HEK293 (cell line): ENCODE data around the gene DPRX.

Experiments
- HOXA7 ChIP-seq: sonication (generic); formaldehyde crosslinking; IDR thresholded peaks from 2 replicates; pipeline ENCODE4 v1.8.1; 2022; ENCODE audit warnings: missing genetic modification reagents, borderline replicate concordance
- SP2 ChIP-seq: fragments of 450-650 bp; formaldehyde crosslinking; IDR thresholded peaks from 2 replicates; pipeline ENCODE4 v1.5.1; 2016; ENCODE audit warnings: missing biosample characterization, missing genetic modification characterization
- YY1 ChIP-seq: fragments of 450-650 bp; formaldehyde crosslinking; IDR thresholded peaks from 2 replicates; pipeline ENCODE4 v1.5.1; 2018; ENCODE audit warnings: missing biosample characterization, missing genetic modification characterization
- ZBTB1 ChIP-seq: fragments of 450-650 bp; formaldehyde crosslinking; IDR thresholded peaks from 2 replicates; pipeline ENCODE4 v1.5.1; 2016; ENCODE audit warnings: missing biosample characterization, missing genetic modification characterization
- ZNF324 ChIP-seq: fragments of 450-650 bp; formaldehyde crosslinking; IDR thresholded peaks from 2 replicates; pipeline ENCODE4 v1.5.1; 2016; ENCODE audit warnings: missing biosample characterization, missing genetic modification characterization
- ZNF416 ChIP-seq: fragments of 450-650 bp; formaldehyde crosslinking; IDR thresholded peaks from 2 replicates; pipeline ENCODE4 v1.5.1; 2016; ENCODE audit warnings: missing biosample characterization, missing genetic modification characterization
- ZNF776 ChIP-seq: fragments of 450-650 bp; formaldehyde crosslinking; IDR thresholded peaks from 2 replicates; pipeline ENCODE4 v1.5.0; 2017; ENCODE audit warnings: missing biosample characterization, missing genetic modification characterization, borderline replicate concordance
- TF ChIP-seq, protein P1 (sequence below): fragments of 450-650 bp; formaldehyde crosslinking; conservative IDR thresholded peaks from 2 replicates; pipeline ENCODE4 v1.5.1; 2016; ENCODE audit warnings: low read depth, missing biosample characterization, missing genetic modification characterization
- TF ChIP-seq, protein P2 (sequence below): fragments of 450-650 bp; formaldehyde crosslinking; IDR thresholded peaks from 2 replicates; pipeline ENCODE4 v1.5.1; 2016; ENCODE audit warnings: missing biosample characterization, missing genetic modification characterization
- TF ChIP-seq, protein P3 (sequence below): fragments of 450-650 bp; formaldehyde crosslinking; IDR thresholded peaks from 2 replicates; pipeline ENCODE4 v1.5.1; 2016; ENCODE audit warnings: missing biosample characterization, missing genetic modification characterization
- TF ChIP-seq, protein P4 (sequence below): fragments of 450-650 bp; formaldehyde crosslinking; IDR thresholded peaks from 2 replicates; pipeline ENCODE4 v1.5.1; 2016; ENCODE audit warnings: missing biosample characterization, missing genetic modification characterization
- TF ChIP-seq, protein P5 (sequence below): fragments of 450-650 bp; formaldehyde crosslinking; IDR thresholded peaks from 2 replicates; pipeline ENCODE4 v1.5.1; 2016; ENCODE audit warnings: missing biosample characterization, missing genetic modification characterization, low read depth
- TF ChIP-seq, protein P6 (sequence below): fragments of 450-650 bp; formaldehyde crosslinking; conservative IDR thresholded peaks from 2 replicates; pipeline ENCODE4 v1.5.1; 2016; ENCODE audit warnings: low read depth, missing biosample characterization, missing genetic modification characterization

DNA sequence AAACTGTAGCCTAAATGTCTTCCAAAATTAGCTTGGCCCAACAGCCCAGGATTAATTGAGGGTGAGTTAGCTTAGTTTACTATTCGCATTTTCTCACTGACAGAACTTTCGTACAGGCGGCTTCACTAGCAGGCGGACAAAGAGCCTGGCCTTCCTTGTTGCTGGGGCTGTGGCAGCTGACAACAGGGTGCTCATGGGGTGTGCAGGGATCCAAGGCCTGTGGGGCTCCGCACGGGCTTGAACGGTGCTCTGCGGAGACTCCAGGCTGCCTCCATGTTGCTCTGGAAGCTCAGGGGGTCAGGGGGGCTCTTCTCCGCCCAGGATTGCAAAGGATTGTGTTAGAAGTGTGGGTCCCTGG lies 36.3 kb upstream of the DPRX start:
- TF ChIP-seq, protein P1, sequence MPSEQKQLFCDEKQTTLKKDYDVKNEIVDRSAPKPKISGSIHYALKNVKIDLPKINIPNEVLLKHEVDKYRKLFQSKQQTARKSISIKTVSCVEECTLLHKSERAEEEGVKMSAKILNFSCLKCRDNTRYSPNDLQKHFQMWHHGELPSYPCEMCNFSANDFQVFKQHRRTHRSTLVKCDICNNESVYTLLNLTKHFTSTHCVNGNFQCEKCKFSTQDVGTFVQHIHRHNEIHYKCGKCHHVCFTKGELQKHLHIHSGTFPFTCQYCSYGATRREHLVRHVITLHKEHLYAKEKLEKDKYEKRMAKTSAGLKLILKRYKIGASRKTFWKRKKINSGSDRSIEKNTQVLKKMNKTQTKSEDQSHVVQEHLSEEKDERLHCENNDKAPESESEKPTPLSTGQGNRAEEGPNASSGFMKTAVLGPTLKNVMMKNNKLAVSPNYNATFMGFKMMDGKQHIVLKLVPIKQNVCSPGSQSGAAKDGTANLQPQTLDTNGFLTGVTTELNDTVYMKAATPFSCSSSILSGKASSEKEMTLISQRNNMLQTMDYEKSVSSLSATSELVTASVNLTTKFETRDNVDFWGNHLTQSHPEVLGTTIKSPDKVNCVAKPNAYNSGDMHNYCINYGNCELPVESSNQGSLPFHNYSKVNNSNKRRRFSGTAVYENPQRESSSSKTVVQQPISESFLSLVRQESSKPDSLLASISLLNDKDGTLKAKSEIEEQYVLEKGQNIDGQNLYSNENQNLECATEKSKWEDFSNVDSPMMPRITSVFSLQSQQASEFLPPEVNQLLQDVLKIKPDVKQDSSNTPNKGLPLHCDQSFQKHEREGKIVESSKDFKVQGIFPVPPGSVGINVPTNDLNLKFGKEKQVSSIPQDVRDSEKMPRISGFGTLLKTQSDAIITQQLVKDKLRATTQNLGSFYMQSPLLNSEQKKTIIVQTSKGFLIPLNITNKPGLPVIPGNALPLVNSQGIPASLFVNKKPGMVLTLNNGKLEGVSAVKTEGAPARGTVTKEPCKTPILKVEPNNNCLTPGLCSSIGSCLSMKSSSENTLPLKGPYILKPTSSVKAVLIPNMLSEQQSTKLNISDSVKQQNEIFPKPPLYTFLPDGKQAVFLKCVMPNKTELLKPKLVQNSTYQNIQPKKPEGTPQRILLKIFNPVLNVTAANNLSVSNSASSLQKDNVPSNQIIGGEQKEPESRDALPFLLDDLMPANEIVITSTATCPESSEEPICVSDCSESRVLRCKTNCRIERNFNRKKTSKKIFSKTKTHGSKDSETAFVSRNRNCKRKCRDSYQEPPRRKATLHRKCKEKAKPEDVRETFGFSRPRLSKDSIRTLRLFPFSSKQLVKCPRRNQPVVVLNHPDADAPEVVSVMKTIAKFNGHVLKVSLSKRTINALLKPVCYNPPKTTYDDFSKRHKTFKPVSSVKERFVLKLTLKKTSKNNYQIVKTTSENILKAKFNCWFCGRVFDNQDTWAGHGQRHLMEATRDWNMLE (tag by site-specific recombination): no peak
- TF ChIP-seq, protein P2, sequence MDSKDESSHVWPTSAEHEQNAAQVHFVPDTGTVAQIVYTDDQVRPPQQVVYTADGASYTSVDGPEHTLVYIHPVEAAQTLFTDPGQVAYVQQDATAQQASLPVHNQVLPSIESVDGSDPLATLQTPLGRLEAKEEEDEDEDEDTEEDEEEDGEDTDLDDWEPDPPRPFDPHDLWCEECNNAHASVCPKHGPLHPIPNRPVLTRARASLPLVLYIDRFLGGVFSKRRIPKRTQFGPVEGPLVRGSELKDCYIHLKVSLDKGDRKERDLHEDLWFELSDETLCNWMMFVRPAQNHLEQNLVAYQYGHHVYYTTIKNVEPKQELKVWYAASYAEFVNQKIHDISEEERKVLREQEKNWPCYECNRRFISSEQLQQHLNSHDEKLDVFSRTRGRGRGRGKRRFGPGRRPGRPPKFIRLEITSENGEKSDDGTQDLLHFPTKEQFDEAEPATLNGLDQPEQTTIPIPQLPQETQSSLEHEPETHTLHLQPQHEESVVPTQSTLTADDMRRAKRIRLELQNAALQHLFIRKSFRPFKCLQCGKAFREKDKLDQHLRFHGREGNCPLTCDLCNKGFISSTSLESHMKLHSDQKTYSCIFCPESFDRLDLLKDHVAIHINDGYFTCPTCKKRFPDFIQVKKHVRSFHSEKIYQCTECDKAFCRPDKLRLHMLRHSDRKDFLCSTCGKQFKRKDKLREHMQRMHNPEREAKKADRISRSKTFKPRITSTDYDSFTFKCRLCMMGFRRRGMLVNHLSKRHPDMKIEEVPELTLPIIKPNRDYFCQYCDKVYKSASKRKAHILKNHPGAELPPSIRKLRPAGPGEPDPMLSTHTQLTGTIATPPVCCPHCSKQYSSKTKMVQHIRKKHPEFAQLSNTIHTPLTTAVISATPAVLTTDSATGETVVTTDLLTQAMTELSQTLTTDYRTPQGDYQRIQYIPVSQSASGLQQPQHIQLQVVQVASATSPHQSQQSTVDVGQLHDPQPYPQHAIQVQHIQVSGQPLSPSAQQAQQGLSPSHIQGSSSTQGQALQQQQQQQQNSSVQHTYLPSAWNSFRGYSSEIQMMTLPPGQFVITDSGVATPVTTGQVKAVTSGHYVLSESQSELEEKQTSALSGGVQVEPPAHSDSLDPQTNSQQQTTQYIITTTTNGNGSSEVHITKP (tag by site-specific recombination): no peak
- TF ChIP-seq ZBTB1 (tag by site-specific recombination) (no peak), ZNF324 (no peak), YY1 (tag by site-specific recombination) (no peak), ZNF416 (no peak), ZNF776 (tag by site-specific recombination) (no peak), HOXA7 (no peak), SP2 (no peak)
- TF ChIP-seq, protein P3, sequence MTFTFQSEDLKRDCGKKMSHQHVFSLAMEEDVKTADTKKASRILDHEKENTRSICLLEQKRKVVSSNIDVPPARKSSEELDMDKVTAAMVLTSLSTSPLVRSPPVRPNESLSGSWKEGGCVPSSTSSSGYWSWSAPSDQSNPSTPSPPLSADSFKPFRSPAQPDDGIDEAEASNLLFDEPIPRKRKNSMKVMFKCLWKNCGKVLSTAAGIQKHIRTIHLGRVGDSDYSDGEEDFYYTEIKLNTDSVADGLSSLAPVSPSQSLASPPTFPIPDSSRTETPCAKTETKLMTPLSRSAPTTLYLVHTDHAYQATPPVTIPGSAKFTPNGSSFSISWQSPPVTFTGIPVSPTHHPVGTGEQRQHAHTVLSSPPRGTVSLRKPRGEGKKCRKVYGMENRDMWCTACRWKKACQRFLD (tag by site-specific recombination): no peak
- TF ChIP-seq, protein P4, sequence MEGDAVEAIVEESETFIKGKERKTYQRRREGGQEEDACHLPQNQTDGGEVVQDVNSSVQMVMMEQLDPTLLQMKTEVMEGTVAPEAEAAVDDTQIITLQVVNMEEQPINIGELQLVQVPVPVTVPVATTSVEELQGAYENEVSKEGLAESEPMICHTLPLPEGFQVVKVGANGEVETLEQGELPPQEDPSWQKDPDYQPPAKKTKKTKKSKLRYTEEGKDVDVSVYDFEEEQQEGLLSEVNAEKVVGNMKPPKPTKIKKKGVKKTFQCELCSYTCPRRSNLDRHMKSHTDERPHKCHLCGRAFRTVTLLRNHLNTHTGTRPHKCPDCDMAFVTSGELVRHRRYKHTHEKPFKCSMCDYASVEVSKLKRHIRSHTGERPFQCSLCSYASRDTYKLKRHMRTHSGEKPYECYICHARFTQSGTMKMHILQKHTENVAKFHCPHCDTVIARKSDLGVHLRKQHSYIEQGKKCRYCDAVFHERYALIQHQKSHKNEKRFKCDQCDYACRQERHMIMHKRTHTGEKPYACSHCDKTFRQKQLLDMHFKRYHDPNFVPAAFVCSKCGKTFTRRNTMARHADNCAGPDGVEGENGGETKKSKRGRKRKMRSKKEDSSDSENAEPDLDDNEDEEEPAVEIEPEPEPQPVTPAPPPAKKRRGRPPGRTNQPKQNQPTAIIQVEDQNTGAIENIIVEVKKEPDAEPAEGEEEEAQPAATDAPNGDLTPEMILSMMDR (tag by site-specific recombination): no peak
- TF ChIP-seq, protein P5, sequence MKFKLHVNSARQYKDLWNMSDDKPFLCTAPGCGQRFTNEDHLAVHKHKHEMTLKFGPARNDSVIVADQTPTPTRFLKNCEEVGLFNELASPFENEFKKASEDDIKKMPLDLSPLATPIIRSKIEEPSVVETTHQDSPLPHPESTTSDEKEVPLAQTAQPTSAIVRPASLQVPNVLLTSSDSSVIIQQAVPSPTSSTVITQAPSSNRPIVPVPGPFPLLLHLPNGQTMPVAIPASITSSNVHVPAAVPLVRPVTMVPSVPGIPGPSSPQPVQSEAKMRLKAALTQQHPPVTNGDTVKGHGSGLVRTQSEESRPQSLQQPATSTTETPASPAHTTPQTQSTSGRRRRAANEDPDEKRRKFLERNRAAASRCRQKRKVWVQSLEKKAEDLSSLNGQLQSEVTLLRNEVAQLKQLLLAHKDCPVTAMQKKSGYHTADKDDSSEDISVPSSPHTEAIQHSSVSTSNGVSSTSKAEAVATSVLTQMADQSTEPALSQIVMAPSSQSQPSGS (tag by site-specific recombination): no peak
- TF ChIP-seq, protein P6, sequence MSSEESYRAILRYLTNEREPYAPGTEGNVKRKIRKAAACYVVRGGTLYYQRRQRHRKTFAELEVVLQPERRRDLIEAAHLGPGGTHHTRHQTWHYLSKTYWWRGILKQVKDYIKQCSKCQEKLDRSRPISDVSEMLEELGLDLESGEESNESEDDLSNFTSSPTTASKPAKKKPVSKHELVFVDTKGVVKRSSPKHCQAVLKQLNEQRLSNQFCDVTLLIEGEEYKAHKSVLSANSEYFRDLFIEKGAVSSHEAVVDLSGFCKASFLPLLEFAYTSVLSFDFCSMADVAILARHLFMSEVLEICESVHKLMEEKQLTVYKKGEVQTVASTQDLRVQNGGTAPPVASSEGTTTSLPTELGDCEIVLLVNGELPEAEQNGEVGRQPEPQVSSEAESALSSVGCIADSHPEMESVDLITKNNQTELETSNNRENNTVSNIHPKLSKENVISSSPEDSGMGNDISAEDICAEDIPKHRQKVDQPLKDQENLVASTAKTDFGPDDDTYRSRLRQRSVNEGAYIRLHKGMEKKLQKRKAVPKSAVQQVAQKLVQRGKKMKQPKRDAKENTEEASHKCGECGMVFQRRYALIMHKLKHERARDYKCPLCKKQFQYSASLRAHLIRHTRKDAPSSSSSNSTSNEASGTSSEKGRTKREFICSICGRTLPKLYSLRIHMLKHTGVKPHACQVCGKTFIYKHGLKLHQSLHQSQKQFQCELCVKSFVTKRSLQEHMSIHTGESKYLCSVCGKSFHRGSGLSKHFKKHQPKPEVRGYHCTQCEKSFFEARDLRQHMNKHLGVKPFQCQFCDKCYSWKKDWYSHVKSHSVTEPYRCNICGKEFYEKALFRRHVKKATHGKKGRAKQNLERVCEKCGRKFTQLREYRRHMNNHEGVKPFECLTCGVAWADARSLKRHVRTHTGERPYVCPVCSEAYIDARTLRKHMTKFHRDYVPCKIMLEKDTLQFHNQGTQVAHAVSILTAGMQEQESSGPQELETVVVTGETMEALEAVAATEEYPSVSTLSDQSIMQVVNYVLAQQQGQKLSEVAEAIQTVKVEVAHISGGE: no peak
